ENCODE data around the gene CD48.

The CD48 gene

DNA sequence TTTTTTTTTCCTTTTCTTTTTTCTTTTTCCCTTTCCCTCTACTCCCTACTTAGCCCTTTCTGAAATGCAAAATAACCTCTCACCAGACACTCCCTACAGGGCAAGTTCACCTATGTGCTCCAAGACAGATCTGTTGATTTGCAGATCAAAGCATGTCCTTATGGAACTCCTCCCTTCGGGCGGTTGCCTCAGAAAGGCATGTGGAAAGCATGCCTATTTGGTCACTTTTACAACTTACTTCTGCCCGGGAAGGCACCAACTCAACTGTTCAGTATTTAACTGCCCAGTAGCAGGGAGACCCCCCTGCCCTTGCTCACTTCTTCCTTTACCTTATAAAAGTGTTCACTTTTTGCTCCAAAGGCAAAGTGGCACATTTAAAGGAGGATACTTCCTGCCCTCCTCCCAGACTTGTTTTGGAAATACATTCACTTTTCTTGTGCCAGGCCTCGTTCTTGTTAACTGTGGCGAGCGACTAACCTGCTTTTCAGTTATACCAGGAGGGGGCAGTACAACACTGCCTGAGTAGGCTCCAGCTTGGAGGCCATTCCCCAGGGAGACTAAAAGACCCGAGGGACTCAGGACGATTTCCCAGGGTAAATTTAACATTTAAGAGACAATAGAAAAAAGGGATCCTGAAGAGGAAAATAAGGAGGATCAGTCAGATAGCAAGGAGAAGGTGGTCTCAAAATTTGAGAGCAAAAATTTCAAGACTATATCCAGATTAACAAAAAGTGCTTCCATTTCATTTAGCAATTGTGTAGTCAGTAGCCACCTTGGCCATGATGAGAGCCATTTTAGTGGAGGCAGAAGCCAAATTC, 15.1 kb upstream of the CD48 start:
- peak; percentile 6 for DNase-seq (ENCODE audit: low read depth)
- in situ Hi-C loops (cut with HindIII; ENCODE audit: low sequenced_read_pairs) = no loop called here
- TF ChIP-seq, protein P1, sequence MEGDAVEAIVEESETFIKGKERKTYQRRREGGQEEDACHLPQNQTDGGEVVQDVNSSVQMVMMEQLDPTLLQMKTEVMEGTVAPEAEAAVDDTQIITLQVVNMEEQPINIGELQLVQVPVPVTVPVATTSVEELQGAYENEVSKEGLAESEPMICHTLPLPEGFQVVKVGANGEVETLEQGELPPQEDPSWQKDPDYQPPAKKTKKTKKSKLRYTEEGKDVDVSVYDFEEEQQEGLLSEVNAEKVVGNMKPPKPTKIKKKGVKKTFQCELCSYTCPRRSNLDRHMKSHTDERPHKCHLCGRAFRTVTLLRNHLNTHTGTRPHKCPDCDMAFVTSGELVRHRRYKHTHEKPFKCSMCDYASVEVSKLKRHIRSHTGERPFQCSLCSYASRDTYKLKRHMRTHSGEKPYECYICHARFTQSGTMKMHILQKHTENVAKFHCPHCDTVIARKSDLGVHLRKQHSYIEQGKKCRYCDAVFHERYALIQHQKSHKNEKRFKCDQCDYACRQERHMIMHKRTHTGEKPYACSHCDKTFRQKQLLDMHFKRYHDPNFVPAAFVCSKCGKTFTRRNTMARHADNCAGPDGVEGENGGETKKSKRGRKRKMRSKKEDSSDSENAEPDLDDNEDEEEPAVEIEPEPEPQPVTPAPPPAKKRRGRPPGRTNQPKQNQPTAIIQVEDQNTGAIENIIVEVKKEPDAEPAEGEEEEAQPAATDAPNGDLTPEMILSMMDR (IDR thresholded peaks at IDR 0.05; ENCODE audit: low read depth, low read length, missing control alignments) = peak; percentile 66
- no peak overlapping the region for H3K4me3 ChIP-seq (ENCODE audit: low read depth, low read length)

GRCh38 chr1:160726114-160726497, 14.5 kb upstream of the CD48 start:
- DNase-seq (ENCODE audit: low read depth) = no peak
- no peak overlapping the region for H3K4me3 ChIP-seq (ENCODE audit: low read depth, low read length)
- in situ Hi-C loops (cut with HindIII; ENCODE audit: low sequenced_read_pairs) = no loop called here
- TF ChIP-seq, protein P1 (IDR thresholded peaks at IDR 0.05; ENCODE audit: low read depth, low read length, missing control alignments) = no peak

- TF ChIP-seq, protein P1 (IDR thresholded peaks at IDR 0.05; ENCODE audit: low read depth, low read length, missing control alignments) = no peak
- H3K4me3 ChIP-seq (ENCODE audit: low read depth, low read length) = no peak overlapping the region
- in situ Hi-C loops (cut with HindIII; ENCODE audit: low sequenced_read_pairs) = no loop called here
- no peak for DNase-seq (ENCODE audit: low read depth)
Observed at GRCh38 chr1:160724465-160725242, 13.0 kb upstream of the CD48 start.

DNA sequence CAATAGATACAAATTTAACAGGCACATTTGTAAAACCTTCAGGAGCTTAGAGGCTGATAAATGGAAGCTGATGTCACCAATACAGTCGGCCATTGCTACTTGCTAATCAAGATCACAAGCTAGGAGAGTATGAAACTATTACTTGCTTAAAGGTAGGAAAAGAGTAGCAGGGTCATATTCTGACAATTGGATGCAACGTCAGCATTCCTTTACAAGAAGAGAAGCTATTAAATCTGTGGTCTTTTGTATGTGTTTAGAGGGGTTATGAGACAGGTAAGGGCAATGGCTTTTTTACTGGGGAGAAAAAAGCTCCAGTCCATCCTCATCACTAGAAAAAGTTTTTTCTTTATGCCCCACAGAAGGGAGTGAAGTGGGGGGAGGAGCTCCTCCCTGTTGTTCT, 11.7 kb upstream of the CD48 start:
- no peak overlapping the region for H3K4me3 ChIP-seq (ENCODE audit: low read depth, low read length)
- TF ChIP-seq, protein P1 (IDR thresholded peaks at IDR 0.05; ENCODE audit: low read depth, low read length, missing control alignments) = no peak
- in situ Hi-C loops (cut with HindIII; ENCODE audit: low sequenced_read_pairs) = no loop called here
- no peak for DNase-seq (ENCODE audit: low read depth)

DNA sequence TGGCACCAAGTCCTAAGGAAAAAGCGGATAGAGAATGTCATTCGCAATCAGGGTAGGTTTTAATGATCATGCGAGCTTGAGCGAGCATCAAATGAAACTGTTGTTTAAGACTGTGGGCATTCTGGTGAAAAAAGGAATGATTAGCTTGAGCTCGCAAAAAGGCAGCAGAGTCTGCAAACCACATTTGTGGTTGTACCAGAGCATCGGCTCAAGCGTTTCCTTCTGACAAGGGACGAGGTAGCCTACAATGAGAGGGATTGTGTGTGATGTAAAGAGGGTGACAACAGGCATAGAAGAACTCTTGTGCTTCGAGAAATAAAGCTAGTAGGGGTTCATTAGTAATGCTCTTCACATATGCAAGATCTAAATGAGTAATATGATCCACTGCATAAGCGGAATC, 11.1 kb upstream of the CD48 start:
- no peak for DNase-seq (ENCODE audit: low read depth)
- in situ Hi-C loops (cut with HindIII; ENCODE audit: low sequenced_read_pairs) = no loop called here
- TF ChIP-seq, protein P1 (IDR thresholded peaks at IDR 0.05; ENCODE audit: low read depth, low read length, missing control alignments) = no peak
- no peak overlapping the region for H3K4me3 ChIP-seq (ENCODE audit: low read depth, low read length)

DNA sequence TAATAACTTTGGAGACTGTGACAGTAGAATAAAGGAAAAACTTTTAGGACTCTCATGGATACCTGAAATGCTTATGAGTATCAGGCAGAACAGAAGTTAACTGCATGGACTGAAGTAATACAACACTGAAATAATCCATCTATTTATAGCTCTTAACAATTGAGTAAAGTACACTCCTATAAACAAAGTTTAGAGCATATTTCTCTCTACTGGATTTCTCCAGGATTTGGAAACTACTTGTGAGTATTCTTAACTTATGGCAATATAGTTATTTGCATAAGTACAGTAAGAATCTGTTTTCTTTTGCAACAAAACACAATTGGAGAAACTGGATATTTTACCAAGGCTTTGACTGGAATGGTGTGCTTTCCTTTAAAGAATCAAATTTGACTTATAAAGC, 9.9 kb upstream of the CD48 start:
- in situ Hi-C loops (cut with HindIII; ENCODE audit: low sequenced_read_pairs) = no loop called here
- no peak for DNase-seq (ENCODE audit: low read depth)
- TF ChIP-seq, protein P1 (IDR thresholded peaks at IDR 0.05; ENCODE audit: low read depth, low read length, missing control alignments) = no peak
- H3K4me3 ChIP-seq (ENCODE audit: low read depth, low read length) = no peak overlapping the region

All from astrocyte of the cerebellum (primary cell).